ENCODE data around the gene ZNF296. TPM values are rescaled to one million over a fixed set of nuclear protein-coding genes. Genes with fewer than 3 reads are reported as not detected.

The ZNF296 gene
- total RNA-seq, 1 donor from 2014 or later, result not detected

GRCh38 chr19:45050036-45050435 lies 26.2 kb downstream of the ZNF296 start:
- Histone ChIP-seq H3K79me2 (ENCODE audit: low read depth) (peaks cover 69% of the 10 kb centered on the region), H3K27me3 (no peaks in the 10 kb centered on the region), H3F3A (ENCODE audit: low read depth) (no peaks in the 10 kb centered on the region), H4K20me1 (ENCODE audit: low read depth) (peaks cover 76% of the 10 kb centered on the region), H3K9me3 (ENCODE audit: low read depth) (no peaks in the 10 kb centered on the region), H3K9ac (no peak overlapping the region), H3K36me3 (no peaks in the 10 kb centered on the region), H3K4me2 (no peak overlapping the region), H3K4me1 (no peaks in the 10 kb centered on the region), H2AFZ (replicated peaks) (no peak overlapping the region), H3K4me3 (no peak overlapping the region), H3K27ac (no peak overlapping the region)
- Mint-ChIP-seq H3K4me1 (no peaks in the 10 kb centered on the region), H3K27me3 (ENCODE audit: insufficient read depth, low read depth) (peaks cover 2% of the 10 kb centered on the region), H3K4me3 (no peak overlapping the region), H3K36me3 (peaks cover 14% of the 10 kb centered on the region), H3K27ac (no peak overlapping the region), H3K9me3 (no peaks in the 10 kb centered on the region)
- no peak for TF ChIP-seq EZH2phosphoT487 (IDR thresholded peaks at IDR 0.05)
- DNase-seq (ENCODE audit: low spot score), result no peak

GRCh38 chr19:45049073-45049736 lies 27.1 kb downstream of the ZNF296 start:
- Histone ChIP-seq H3K36me3 (no peaks in the 10 kb centered on the region), H3K4me2 (no peak overlapping the region), H3K4me1 (no peaks in the 10 kb centered on the region), H2AFZ (replicated peaks) (no peak overlapping the region), H3K4me3 (no peak overlapping the region), H3K9me3 (ENCODE audit: low read depth) (no peaks in the 10 kb centered on the region), H3K79me2 (ENCODE audit: low read depth) (peaks cover 77% of the 10 kb centered on the region), H3K27me3 (no peaks in the 10 kb centered on the region), H3K27ac (no peak overlapping the region), H3F3A (ENCODE audit: low read depth) (no peaks in the 10 kb centered on the region), H3K9ac (no peak overlapping the region), H4K20me1 (ENCODE audit: low read depth) (peaks cover 84% of the 10 kb centered on the region)
- TF ChIP-seq EZH2phosphoT487 (IDR thresholded peaks at IDR 0.05), result no peak
- Mint-ChIP-seq H3K4me1 (no peaks in the 10 kb centered on the region), H3K27me3 (ENCODE audit: insufficient read depth, low read depth) (peaks cover 2% of the 10 kb centered on the region), H3K27ac (no peak overlapping the region), H3K9me3 (no peaks in the 10 kb centered on the region), H3K4me3 (no peak overlapping the region), H3K36me3 (peaks cover 14% of the 10 kb centered on the region)
- no peak for DNase-seq (ENCODE audit: low spot score)

GRCh38 chr19:45047188-45047797 lies 29.0 kb downstream of the ZNF296 start:
- Histone ChIP-seq H3F3A (ENCODE audit: low read depth) (no peaks in the 10 kb centered on the region), H3K9ac (no peak overlapping the region), H3K27ac (no peak overlapping the region), H3K4me1 (no peaks in the 10 kb centered on the region), H3K27me3 (no peaks in the 10 kb centered on the region), H3K79me2 (ENCODE audit: low read depth) (peaks cover 94% of the 10 kb centered on the region), H2AFZ (replicated peaks) (no peak overlapping the region), H4K20me1 (ENCODE audit: low read depth) (peaks cover 92% of the 10 kb centered on the region), H3K9me3 (ENCODE audit: low read depth) (no peaks in the 10 kb centered on the region), H3K4me2 (no peak overlapping the region), H3K36me3 (no peaks in the 10 kb centered on the region), H3K4me3 (no peak overlapping the region)
- Mint-ChIP-seq H3K27ac (no peak overlapping the region), H3K36me3 (peaks cover 11% of the 10 kb centered on the region), H3K27me3 (ENCODE audit: insufficient read depth, low read depth) (no peaks in the 10 kb centered on the region), H3K4me3 (no peak overlapping the region), H3K9me3 (no peaks in the 10 kb centered on the region), H3K4me1 (no peaks in the 10 kb centered on the region)
- DNase-seq (ENCODE audit: low spot score), result no peak
- TF ChIP-seq, protein P1, sequence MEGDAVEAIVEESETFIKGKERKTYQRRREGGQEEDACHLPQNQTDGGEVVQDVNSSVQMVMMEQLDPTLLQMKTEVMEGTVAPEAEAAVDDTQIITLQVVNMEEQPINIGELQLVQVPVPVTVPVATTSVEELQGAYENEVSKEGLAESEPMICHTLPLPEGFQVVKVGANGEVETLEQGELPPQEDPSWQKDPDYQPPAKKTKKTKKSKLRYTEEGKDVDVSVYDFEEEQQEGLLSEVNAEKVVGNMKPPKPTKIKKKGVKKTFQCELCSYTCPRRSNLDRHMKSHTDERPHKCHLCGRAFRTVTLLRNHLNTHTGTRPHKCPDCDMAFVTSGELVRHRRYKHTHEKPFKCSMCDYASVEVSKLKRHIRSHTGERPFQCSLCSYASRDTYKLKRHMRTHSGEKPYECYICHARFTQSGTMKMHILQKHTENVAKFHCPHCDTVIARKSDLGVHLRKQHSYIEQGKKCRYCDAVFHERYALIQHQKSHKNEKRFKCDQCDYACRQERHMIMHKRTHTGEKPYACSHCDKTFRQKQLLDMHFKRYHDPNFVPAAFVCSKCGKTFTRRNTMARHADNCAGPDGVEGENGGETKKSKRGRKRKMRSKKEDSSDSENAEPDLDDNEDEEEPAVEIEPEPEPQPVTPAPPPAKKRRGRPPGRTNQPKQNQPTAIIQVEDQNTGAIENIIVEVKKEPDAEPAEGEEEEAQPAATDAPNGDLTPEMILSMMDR (IDR thresholded peaks at IDR 0.05), result no peak
- TF ChIP-seq EZH2phosphoT487 (IDR thresholded peaks at IDR 0.05) (no peak), EZH2 (IDR thresholded peaks at IDR 0.05) (no peak)

GRCh38 chr19:45046355-45046754 lies 29.9 kb downstream of the ZNF296 start:
- H3K4me3 Mint-ChIP-seq, result no peak overlapping the region
- TF ChIP-seq, protein P1 (IDR thresholded peaks at IDR 0.05), result no peak
- no peak for TF ChIP-seq EZH2phosphoT487 (IDR thresholded peaks at IDR 0.05)
- no peak for TF ChIP-seq EZH2 (IDR thresholded peaks at IDR 0.05)
- no peaks in the 10 kb centered on the region for H3K36me3 ChIP-seq

More at GRCh38 chr19:45046355-45046754, 29.9 kb downstream of the ZNF296 start:
- peaks cover 98% of the 10 kb centered on the region for H3K79me2 ChIP-seq (ENCODE audit: low read depth)
- Mint-ChIP-seq H3K4me1 (peaks cover 4% of the 10 kb centered on the region), H3K36me3 (peaks cover 16% of the 10 kb centered on the region), H3K9me3 (no peaks in the 10 kb centered on the region), H3K27ac (no peak overlapping the region), H3K27me3 (ENCODE audit: insufficient read depth, low read depth) (no peaks in the 10 kb centered on the region)
- H3K4me3 ChIP-seq, result no peak overlapping the region
- H3K27ac ChIP-seq, result no peak overlapping the region
- H3K27me3 ChIP-seq, result no peaks in the 10 kb centered on the region
- no peak overlapping the region for H3K9ac ChIP-seq
- H4K20me1 ChIP-seq (ENCODE audit: low read depth), result peaks cover 92% of the 10 kb centered on the region
- no peaks in the 10 kb centered on the region for H3K9me3 ChIP-seq (ENCODE audit: low read depth)
- no peak overlapping the region for H2AFZ ChIP-seq (replicated peaks)
- H3F3A ChIP-seq (ENCODE audit: low read depth), result no peaks in the 10 kb centered on the region
- H3K4me2 ChIP-seq, result no peak overlapping the region
- no peaks in the 10 kb centered on the region for H3K4me1 ChIP-seq
- DNase-seq (ENCODE audit: low spot score), result no peak

Data from neural progenitor cell (in vitro differentiated cells).